HG03280 (cell line): Measurements from ENCODE around the gene NME1.
"Not testable (repeated sequence)": the region's sequence is repeated elsewhere in the genome, so short reads cannot be mapped to it uniquely, and the experiment has no call there.

Source experiments
- ATAC-seq: cut with Tn5 transposase; IDR thresholded peaks from one replicate; pipeline ENCODE4 v1.9.1; 2021; ENCODE audit warnings: mild to moderate bottlenecking, moderate library complexity; ENCODE audit not compliant: unreplicated experiment

The NME1 gene

DNA sequence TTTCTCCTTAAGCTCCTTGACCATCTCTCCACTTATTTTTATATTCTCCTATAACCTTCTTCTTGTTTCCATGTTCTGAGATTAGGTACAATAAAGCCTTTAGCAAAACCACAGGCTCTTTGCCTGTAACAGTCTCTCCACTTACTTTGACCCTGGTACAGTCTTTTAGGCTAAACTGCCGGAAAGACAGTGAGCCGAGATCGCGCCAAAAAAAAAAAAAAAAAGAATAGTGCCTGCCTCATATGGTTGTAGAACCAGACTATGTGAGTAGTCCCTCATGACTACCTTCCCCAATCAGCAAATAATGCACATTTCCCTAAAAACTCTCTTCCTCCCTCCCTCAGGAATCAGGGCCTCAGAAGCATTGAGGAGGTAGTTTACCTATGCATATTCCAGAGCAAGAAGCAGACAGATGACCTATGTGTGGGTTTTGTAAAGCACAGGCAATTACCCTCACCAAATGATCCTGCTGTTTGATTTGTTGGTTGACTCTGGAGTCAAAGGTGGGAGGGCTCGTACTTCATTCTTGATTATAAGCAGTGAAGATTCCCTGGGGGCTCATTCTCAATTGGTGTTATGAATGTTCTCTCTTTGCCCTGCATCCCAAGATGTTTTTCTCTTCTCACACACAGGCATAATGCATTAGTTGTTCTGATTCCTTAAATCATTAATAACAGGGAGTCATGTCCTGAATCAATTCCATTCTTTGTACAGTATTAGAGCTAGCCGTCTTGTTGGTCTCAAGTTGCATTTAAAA is 8.9 kb upstream of the NME1 start:
- ATAC-seq = no peak

GRCh38 chr17:51147650-51148049 is 5.7 kb upstream of the NME1 start:
- no peak for ATAC-seq

- no peak for ATAC-seq
Measured at GRCh38 chr17:51149163-51149562, 4.2 kb upstream of the NME1 start.

- ATAC-seq = no peak
Measured at GRCh38 chr17:51150932-51151331, 2.4 kb upstream of the NME1 start.

GRCh38 chr17:51152766-51153209 is 571 bp upstream of the NME1 start:
- peak; percentile 3 for ATAC-seq

GRCh38 chr17:51154176-51154575 is 817 bp downstream of the NME1 start:
- no peak for ATAC-seq

- ATAC-seq = no peak
Measured at GRCh38 chr17:51155416-51155815, 2.1 kb downstream of the NME1 start.

DNA sequence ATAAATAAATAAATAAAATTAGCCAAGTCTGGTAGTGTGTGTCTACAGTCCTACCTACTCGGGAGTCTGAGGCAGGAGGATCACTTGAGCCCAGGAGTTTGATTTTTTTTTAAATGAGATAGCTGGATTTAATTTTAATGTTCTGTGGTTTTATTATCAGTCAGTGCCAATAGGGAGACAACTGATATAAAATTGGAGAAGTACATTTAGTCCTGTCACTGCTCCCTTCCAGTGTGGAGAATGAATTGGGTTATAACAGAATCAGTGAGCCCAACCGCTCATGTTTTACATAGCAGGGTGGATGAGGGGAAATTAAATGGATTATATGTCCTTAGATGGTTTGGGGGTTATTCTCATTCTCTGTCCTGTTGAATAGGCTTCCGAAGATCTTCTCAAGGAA is 6.2 kb downstream of the NME1 start:
- ATAC-seq = no peak

DNA sequence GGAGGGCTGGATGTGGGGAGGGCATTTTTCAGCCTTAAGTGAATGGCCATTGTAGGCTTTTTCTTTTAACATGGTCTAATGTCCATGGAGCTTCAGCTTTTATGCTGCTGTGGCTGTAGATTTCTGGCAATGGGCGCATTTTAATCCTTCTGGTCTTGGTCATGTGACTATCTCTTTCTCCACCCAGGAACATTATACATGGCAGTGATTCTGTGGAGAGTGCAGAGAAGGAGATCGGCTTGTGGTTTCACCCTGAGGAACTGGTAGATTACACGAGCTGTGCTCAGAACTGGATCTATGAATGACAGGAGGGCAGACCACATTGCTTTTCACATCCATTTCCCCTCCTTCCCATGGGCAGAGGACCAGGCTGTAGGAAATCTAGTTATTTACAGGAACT is 8.2 kb downstream of the NME1 start:
- no peak for ATAC-seq

DNA sequence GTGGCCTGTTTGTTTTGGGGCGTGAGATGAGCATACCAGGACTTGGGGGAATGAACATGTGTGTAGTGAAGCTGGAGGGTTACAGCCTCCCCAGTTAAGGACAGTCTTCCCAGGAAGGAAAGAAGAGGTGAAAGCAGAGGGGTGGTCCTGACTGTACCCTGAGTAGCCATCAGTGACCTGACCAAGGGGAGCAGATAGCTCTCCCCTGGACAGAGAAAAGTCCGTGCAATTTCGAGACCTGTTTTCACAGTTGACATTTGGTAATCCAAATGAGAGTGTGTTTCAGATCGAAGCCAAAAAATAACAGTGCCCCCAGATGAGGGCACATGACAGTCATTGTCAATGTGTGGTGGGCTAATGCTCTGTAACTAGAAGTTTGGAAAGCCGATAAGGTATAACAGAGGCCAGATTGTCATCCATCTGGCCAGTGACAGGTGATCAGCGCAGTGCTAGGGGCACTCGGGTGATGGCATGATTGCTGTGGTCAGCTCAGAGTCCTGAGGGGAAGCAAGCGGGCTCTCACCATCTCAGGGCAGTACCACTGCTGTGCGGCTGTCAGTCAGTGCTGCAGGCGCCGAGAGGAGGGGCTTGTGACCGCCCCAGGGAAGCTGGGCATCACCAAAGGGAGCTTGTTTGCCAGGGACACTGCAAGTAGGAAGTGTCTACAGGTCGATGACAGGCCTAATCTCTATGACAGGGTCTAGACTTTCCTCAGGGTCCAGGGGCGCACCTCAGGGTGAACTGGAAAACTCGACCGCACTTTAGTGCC is 11.7 kb downstream of the NME1 start:
- no peak for ATAC-seq

DNA sequence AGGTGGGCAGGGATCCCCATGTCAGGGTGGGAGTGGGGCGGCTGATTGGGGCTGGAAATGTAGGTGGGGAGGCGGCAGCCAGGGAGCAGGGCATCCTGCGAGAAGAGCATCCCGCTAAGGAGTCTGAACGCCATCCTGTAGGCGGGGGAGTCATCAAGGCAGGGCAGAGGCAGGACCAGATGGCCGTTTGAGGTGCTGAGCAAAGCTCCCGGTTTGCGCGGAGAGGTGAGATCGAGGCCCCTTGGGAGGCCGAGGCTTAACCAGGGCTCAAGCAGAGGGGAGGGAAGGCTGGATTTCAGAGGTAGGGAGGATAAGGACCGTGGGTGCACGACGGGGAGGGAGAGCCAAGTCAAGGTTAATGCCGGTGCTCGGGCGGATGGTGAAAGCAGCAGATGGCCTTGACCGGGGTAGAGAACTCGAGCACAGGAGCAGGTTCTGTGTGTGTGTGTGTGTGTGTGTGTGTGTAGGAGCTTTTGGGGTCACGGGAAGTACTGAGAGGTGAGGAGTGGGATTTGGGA is 12.4 kb downstream of the NME1 start:
- peak; percentile 17 for ATAC-seq

GRCh38 chr17:51166198-51166986 is 13.0 kb downstream of the NME1 start, which contains the start of gene NME2:
TSS of gene NME2 (plus strand) at chr17:51166411. CDS start at chr17:51166831, 420 bp downstream.
- ATAC-seq = peak; percentile 84

DNA sequence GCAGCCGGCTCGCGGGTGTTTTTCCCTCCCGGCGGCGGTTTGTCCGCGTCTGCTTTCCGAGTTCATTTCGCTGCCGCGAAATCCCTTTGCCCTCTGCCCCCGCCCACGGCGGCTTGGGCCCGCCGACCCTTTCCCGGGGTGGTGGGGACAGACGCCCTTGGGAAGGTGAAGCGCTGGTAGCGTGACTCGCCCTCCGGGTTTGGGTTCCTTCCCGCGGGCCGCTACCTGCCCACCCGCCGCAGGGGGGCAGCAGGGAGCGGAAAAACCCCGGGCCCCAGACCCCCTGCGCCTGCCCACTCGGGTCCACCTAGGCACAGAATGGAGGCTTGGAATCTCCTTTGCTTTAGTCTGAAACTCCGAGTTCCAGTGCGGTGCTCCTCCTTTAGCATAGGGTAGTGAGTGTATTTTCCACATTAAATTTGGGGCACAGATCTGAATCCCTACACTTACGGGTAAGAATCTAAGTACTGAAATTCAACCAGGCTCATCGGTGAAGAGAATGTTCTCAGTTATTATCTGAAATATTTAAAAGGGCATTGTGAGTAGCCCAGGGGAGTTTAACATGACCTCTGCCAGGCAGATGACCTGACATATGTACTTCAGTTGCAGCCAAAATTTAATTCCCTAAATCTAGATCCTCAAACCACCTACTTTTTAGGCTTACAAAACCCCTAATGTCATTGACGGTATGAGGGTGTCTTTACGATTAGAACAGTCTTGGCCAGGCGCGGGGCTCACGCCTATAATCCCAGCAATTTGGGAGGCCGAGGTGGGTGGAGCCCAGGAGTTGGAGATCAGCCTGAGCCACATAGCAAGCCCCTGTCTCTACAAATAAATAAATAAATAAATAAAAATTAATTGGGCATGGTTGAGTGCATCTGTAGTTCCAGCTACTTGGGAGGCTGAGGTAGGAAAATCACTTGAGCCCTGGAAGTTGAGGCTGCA is 13.9 kb downstream of the NME1 start:
- peak; percentile 53 for ATAC-seq

DNA sequence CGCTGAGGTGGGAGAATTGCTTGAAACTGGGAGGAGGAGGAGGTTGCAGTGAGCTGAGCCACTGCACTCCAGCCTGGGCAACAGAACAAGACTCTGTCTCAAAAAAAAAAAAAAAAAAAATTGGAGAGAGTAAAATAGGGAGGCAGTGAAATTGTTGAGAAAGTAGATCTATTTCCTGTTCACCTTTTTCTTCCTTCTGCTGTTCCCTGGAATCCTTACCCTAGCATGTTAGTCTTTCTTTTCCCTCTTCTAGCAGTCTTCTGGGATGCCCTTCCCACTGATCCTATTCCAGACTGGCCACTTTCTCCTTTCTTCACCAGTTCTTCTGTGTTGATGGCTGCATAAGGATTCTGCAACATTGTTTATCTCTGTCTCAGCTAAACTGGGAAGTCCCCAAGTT is 16.0 kb downstream of the NME1 start:
- ATAC-seq = no peak

DNA sequence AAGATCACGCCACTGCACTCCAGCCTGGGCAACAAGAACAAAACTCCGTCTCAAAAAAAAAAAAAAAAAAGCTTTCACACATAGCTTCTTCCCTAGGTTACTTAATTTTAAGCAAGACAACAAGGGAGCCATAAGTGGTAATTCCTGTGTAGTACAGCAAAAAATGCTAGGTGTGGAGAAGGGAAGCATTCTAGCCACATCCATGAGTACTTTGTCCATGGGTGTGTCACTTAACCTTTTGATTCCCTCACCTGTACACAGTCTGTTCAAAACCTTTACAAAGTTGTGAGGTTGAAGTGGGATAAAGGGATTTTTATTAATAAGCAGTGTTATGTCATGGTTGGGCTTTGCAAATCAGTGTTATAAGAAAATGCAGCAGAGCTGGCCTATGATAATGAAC is 17.4 kb downstream of the NME1 start:
- no peak for ATAC-seq

DNA sequence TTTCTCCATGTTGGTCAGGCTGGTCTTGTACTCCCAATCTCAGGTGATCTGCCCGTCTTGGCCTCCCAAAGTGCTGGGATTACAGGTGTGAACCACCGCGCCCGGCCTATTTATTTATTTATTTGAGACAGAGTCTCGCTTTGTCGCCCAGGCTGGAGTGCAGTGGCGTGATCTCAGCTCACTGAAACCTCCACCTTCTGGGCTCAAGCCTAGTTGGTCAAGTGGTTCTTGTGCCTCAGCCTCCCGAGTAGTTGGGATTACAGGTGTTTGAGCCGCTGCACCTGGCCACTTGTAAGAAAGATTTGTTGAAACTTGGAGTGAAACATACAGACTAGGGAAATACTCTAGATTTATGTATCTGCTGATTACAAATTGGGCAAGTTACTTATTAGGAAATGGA is 18.7 kb downstream of the NME1 start:
- ATAC-seq = not testable (repeated sequence)

DNA sequence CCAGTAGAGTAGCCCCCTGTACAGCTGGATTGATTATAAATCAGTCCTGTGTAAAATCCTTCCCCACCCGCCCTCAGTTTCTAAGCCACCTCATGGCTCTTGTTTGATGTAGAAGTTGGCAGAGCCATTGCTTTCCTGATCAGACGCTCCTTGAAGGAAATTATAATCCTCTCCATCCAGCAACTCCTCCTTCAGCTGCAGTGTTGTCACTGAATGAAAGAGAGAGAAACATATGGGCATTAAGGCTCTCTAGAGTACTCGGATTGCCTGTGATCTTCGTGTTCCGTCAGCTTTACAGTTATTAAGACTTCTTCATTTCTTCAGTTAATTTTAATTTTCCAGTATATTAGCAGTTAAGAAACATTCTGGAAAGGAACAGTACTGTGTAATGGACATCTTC is 27.1 kb downstream of the NME1 start:
- no peak for ATAC-seq

GRCh38 chr17:51184124-51184523 is 30.8 kb downstream of the NME1 start:
- ATAC-seq = no peak

DNA sequence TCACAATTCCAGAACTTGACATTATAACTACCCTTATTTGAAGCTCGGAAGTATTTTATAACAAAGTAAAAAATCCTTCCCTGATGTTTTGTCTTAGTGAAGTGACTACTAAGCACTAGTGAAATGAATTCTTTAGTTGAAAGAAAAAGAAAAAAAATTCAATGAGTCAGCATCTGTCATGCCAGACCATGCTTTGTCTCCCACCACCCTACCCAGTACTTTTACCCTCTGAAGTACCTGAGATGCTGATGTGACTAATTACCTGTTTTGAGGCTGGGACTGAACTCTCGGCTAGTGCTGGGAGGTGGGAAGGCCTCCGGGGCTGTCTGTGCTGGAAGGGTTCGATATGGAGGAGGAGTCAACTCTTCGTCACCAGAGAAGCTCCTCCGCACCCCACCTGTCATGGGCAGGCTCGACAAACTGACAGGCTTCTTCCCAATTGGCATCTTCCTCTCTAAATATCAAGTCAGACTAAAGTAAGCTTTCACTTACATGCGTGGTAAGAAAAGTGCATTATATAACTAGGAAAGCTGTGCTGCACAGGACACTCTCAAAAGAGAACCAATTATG is 32.5 kb downstream of the NME1 start:
- no peak for ATAC-seq
